ENCODE results near the gene CAMTA1.

The CAMTA1 gene

DNA sequence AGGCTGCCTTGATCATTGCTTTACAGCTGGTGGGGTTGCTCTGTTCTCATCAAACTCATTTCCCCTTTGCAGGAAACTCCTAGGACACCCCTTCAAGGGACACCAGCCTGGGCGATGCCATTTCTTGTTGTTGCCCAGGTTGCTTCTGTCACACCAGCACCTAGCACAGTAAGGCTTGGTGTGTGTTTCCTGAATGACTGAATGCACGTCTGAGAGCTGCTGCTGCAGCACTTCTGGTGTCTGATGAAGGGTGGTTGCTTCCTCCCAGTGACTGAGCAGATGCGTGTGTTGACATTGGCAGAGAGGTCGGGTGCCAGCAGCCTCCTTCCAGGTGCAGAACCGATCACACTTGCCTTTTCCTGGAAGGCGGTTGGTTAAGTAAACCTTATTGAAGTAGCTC lies 477.4 kb downstream of the CAMTA1 start:
- Histone ChIP-seq H3K79me2 (ENCODE audit: insufficient read depth, low read length) (no peaks in the 10 kb centered on the region), H3K27me3 (ENCODE audit: low read length) (no peaks in the 10 kb centered on the region), H3K9me3 (ENCODE audit: insufficient read depth, low read length) (no peaks in the 10 kb centered on the region), H4K20me1 (ENCODE audit: low read depth, low read length) (no peaks in the 10 kb centered on the region), H2AFZ (ENCODE audit: low read depth, low read length, severe bottlenecking) (no peak overlapping the region), H3K27ac (ENCODE audit: low read depth, low read length) (no peak overlapping the region), H3K9ac (ENCODE audit: low read length) (no peak overlapping the region), H3K9me2 (replicated peaks; ENCODE audit: insufficient read depth, low read length) (no peaks in the 10 kb centered on the region), H3F3A (ENCODE audit: insufficient read depth) (no peaks in the 10 kb centered on the region), H3K36me3 (ENCODE audit: low read length) (no peaks in the 10 kb centered on the region), H3K4me2 (ENCODE audit: low read depth, low read length, poor library complexity, severe bottlenecking) (no peak overlapping the region), H3K4me3 (ENCODE audit: insufficient read depth, low read length, poor library complexity, severe bottlenecking) (no peak overlapping the region)
- TF ChIP-seq CTCF (IDR thresholded peaks at IDR 0.05; ENCODE audit: insufficient read depth, low read length, poor library complexity, severe bottlenecking) (no peak), EZH2phosphoT487 (conservative IDR thresholded peaks at IDR 0.05; ENCODE audit: low read length) (no peak)

- Histone ChIP-seq H3K79me2 (ENCODE audit: insufficient read depth, low read length) (no peaks in the 10 kb centered on the region), H4K20me1 (ENCODE audit: low read depth, low read length) (no peaks in the 10 kb centered on the region), H3K4me3 (ENCODE audit: insufficient read depth, low read length, poor library complexity, severe bottlenecking) (no peak overlapping the region), H3F3A (ENCODE audit: insufficient read depth) (no peaks in the 10 kb centered on the region), H3K4me2 (ENCODE audit: low read depth, low read length, poor library complexity, severe bottlenecking) (no peak overlapping the region), H3K36me3 (ENCODE audit: low read length) (no peaks in the 10 kb centered on the region), H2AFZ (ENCODE audit: low read depth, low read length, severe bottlenecking) (no peak overlapping the region), H3K9me2 (replicated peaks; ENCODE audit: insufficient read depth, low read length) (no peaks in the 10 kb centered on the region), H3K27ac (ENCODE audit: low read depth, low read length) (no peak overlapping the region), H3K27me3 (ENCODE audit: low read length) (no peaks in the 10 kb centered on the region), H3K9me3 (ENCODE audit: insufficient read depth, low read length) (no peaks in the 10 kb centered on the region), H3K9ac (ENCODE audit: low read length) (no peak overlapping the region)
- TF ChIP-seq CTCF (IDR thresholded peaks at IDR 0.05; ENCODE audit: insufficient read depth, low read length, poor library complexity, severe bottlenecking) (no peak), EZH2phosphoT487 (conservative IDR thresholded peaks at IDR 0.05; ENCODE audit: low read length) (no peak)
Measured at GRCh38 chr1:7263021-7263960, 478.0 kb downstream of the CAMTA1 start.

GRCh38 chr1:7264101-7264500 lies 478.8 kb downstream of the CAMTA1 start:
- Histone ChIP-seq H3F3A (ENCODE audit: insufficient read depth) (no peaks in the 10 kb centered on the region), H3K9ac (ENCODE audit: low read length) (no peak overlapping the region), H3K27ac (ENCODE audit: low read depth, low read length) (no peak overlapping the region), H3K79me2 (ENCODE audit: insufficient read depth, low read length) (no peaks in the 10 kb centered on the region), H3K4me2 (ENCODE audit: low read depth, low read length, poor library complexity, severe bottlenecking) (no peak overlapping the region), H3K9me2 (replicated peaks; ENCODE audit: insufficient read depth, low read length) (no peaks in the 10 kb centered on the region), H3K4me3 (ENCODE audit: insufficient read depth, low read length, poor library complexity, severe bottlenecking) (no peak overlapping the region), H4K20me1 (ENCODE audit: low read depth, low read length) (no peaks in the 10 kb centered on the region), H3K9me3 (ENCODE audit: insufficient read depth, low read length) (no peaks in the 10 kb centered on the region), H3K36me3 (ENCODE audit: low read length) (no peaks in the 10 kb centered on the region), H3K27me3 (ENCODE audit: low read length) (no peaks in the 10 kb centered on the region), H2AFZ (ENCODE audit: low read depth, low read length, severe bottlenecking) (no peak overlapping the region)
- TF ChIP-seq EZH2phosphoT487 (conservative IDR thresholded peaks at IDR 0.05; ENCODE audit: low read length): no peak
- no peak for TF ChIP-seq CTCF (IDR thresholded peaks at IDR 0.05; ENCODE audit: insufficient read depth, low read length, poor library complexity, severe bottlenecking)

All from SU-DHL-6 (cell line).